SK-N-SH (cell line): ENCODE data around the gene MGLL. TPM values are rescaled to one million over a fixed set of nuclear protein-coding genes. Genes with fewer than 3 reads are reported as not detected.

Source experiments
- CTCF ChIA-PET: fragments of 300-600, 350-600 bp; formaldehyde crosslinking; extraction: SDS; loops from one replicate; lab custom pipeline; 2021; lab: Yijun Ruan, JAX
- POLR2A ChIA-PET: fragments of 350-600 bp; sonication (Branson Sonifier 250); formaldehyde crosslinking; extraction: SDS; loops from one replicate; lab custom pipeline; 2020; ENCODE audit warnings: antibody characterized with exemption, inconsistent platforms; lab: Yijun Ruan, JAX
- DNase-seq: peaks from one replicate; pipeline ENCODE4 v3.0.0; 2012
- H2AFZ ChIP-seq: fragments of 200-600 bp; sonication (generic); 2 replicates; pipeline ENCODE4 v1.8.1; 2016; ENCODE audit warnings: antibody characterized with exemption, mild to moderate bottlenecking, low read depth
- H3F3A ChIP-seq: fragments of 200-600 bp; sonication (generic); replicated peaks from 2 replicates; pipeline ENCODE3; 2016; ENCODE audit warnings: antibody characterized with exemption, mild to moderate bottlenecking; ENCODE audit not compliant: insufficient read depth
- H3K27ac ChIP-seq, 2 experiments: fragments of 200-500 bp in 1 of 2; fragments of 200-600 bp in 1 of 2; sonication (Bioruptor generic) in 1 of 2; sonication (generic), shearing (Covaris generic) in 1 of 2; 2 replicates each; pipeline versions ENCODE4 v1.5.1 to v1.6.1; 2014 to 2016; ENCODE audit warnings: low read depth in 2 of 2, inconsistent platforms in 1 of 2, low read length in 1 of 2, mild to moderate bottlenecking in 1 of 2, mixed read lengths in 1 of 2
- H3K27me3 ChIP-seq: fragments of 200-600 bp; sonication (generic), shearing (Covaris generic); 2 replicates; pipeline ENCODE4 v1.6.1; 2016; ENCODE audit warnings: mixed run types; ENCODE audit not compliant: insufficient read depth
- H3K36me3 ChIP-seq, 2 experiments: fragments of 200-500 bp in 1 of 2; fragments of 200-600 bp in 1 of 2; sonication (Bioruptor generic) in 1 of 2; sonication (generic) in 1 of 2; replicated peaks in 1 of 2; 2 replicates each; pipeline versions ENCODE3 to v1.5.1; 2014 to 2016; ENCODE audit warnings: low read length in 1 of 2, mild to moderate bottlenecking in 1 of 2; ENCODE audit not compliant: insufficient read depth in 2 of 2, control insufficient read depth in 1 of 2
- H3K4me1 ChIP-seq, 2 experiments: fragments of 200-500 bp in 1 of 2; fragments of 200-600 bp in 1 of 2; sonication (Bioruptor generic) in 1 of 2; sonication (generic), shearing (Covaris generic) in 1 of 2; 2 replicates each; pipeline versions ENCODE4 v1.5.1 to v1.6.1; 2014 to 2016; ENCODE audit warnings: low read depth in 1 of 2, low read length in 1 of 2, mixed run types in 1 of 2; ENCODE audit not compliant: insufficient read depth in 2 of 2, control insufficient read depth in 1 of 2
- H3K4me2 ChIP-seq: fragments of 200-600 bp; sonication (generic), shearing (Covaris generic); 2 replicates; pipeline ENCODE4 v1.6.1; 2017; ENCODE audit warnings: mixed run types
- H3K4me3 ChIP-seq, 2 experiments: fragments of 200-500 bp in 1 of 2; fragments of 200-600 bp in 1 of 2; sonication (Bioruptor generic) in 1 of 2; sonication (generic), shearing (Covaris generic) in 1 of 2; 2 replicates each; pipeline versions ENCODE4 v1.5.1 to v1.8.1; 2014 to 2016; ENCODE audit warnings: low read depth in 2 of 2, inconsistent platforms in 1 of 2, low read length in 1 of 2, mild to moderate bottlenecking in 1 of 2, mixed read lengths in 1 of 2, moderate library complexity in 1 of 2
- H3K79me2 ChIP-seq: fragments of 200-600 bp; sonication (generic); 2 replicates; pipeline ENCODE4 v1.8.1; 2017; ENCODE audit warnings: mild to moderate bottlenecking; ENCODE audit not compliant: insufficient read depth
- H3K9ac ChIP-seq: fragments of 200-600 bp; sonication (generic); 2 replicates; pipeline ENCODE4 v1.6.1; 2017; ENCODE audit warnings: mixed run types
- H3K9me2 ChIP-seq: fragments of 200-600 bp; sonication (generic); 2 replicates; pipeline ENCODE4 v1.6.1; 2017; ENCODE audit warnings: mixed run types
- H3K9me3 ChIP-seq: fragments of 200-600 bp; sonication (generic); 2 replicates; pipeline ENCODE4 v1.6.1; 2017; ENCODE audit warnings: mixed run types, mild to moderate bottlenecking, moderate library complexity
- H4K20me1 ChIP-seq: fragments of 200-600 bp; sonication (generic); 2 replicates; pipeline ENCODE4 v1.6.1; 2017; ENCODE audit warnings: mild to moderate bottlenecking, mixed run types; ENCODE audit not compliant: insufficient read depth
- ELF1 ChIP-seq: IDR thresholded peaks from 2 replicates; pipeline ENCODE4 v1.4.0; 2012
- EP300 ChIP-seq, 2 experiments: IDR thresholded peaks; 2 replicates each; pipeline versions ENCODE4 v1.4.0 to v1.6.1; 2012; ENCODE audit warnings: borderline replicate concordance in 1 of 2, low read depth in 1 of 2, low read length in 1 of 2
- EZH2phosphoT487 ChIP-seq: fragments of 200-600 bp; sonication (generic); IDR thresholded peaks from 2 replicates; pipeline ENCODE4 v1.6.1; 2017; ENCODE audit warnings: low read depth, mixed run types, mild to moderate bottlenecking, antibody characterized with exemption, moderate library complexity, borderline replicate concordance
- FOSL2 ChIP-seq: IDR thresholded peaks from 2 replicates; pipeline ENCODE4 v1.4.0; 2012; ENCODE audit warnings: low read depth, mild to moderate bottlenecking, moderate library complexity, borderline replicate concordance
- FOXM1 ChIP-seq: IDR thresholded peaks from 2 replicates; pipeline ENCODE4 v1.4.0; 2012; ENCODE audit warnings: low read depth, mild to moderate bottlenecking
- GABPA ChIP-seq: IDR thresholded peaks from 2 replicates; pipeline ENCODE4 v1.4.0; 2012; ENCODE audit warnings: low read depth, mild to moderate bottlenecking
- GATA2 ChIP-seq: sonication (generic); formaldehyde crosslinking; IDR thresholded peaks from 2 replicates; pipeline ENCODE4 v1.5.0; 2020; ENCODE audit warnings: mild to moderate bottlenecking, missing genetic modification reagents
- IRF3 ChIP-seq: fragments of 150-350 bp; IDR thresholded peaks from 2 replicates; pipeline ENCODE4 v1.6.1; 2016; ENCODE audit warnings: mild to moderate bottlenecking, low read depth, low read length
- JUND ChIP-seq: IDR thresholded peaks from 2 replicates; pipeline ENCODE4 v1.4.0; 2012
- MEF2A ChIP-seq: IDR thresholded peaks from 2 replicates; pipeline ENCODE4 v1.4.0; 2012; ENCODE audit warnings: low read depth, borderline replicate concordance
- NFIC ChIP-seq: IDR thresholded peaks from 2 replicates; pipeline ENCODE4 v1.4.0; 2012; ENCODE audit warnings: borderline replicate concordance
- NRF1 ChIP-seq: IDR thresholded peaks from 2 replicates; pipeline ENCODE4 v1.6.1; 2012; ENCODE audit warnings: low read depth, mild to moderate bottlenecking, low read length
- RAD21 ChIP-seq: IDR thresholded peaks from 2 replicates; pipeline ENCODE4 v1.6.1; 2012; ENCODE audit warnings: mild to moderate bottlenecking, low read length
- RFX5 ChIP-seq: IDR thresholded peaks from 2 replicates; pipeline ENCODE4 v1.6.1; 2012; ENCODE audit warnings: mild to moderate bottlenecking, improper control_type of control experiment, low read length
- RXRA ChIP-seq: IDR thresholded peaks from 2 replicates; pipeline ENCODE4 v1.4.0; 2012; ENCODE audit warnings: low read depth, mild to moderate bottlenecking, borderline replicate concordance
- TCF12 ChIP-seq: IDR thresholded peaks from 2 replicates; pipeline ENCODE4 v1.4.0; 2012
- USF1 ChIP-seq: IDR thresholded peaks from 2 replicates; pipeline ENCODE4 v1.4.0; 2012; ENCODE audit warnings: low read depth, borderline replicate concordance
- ZBTB33 ChIP-seq: IDR thresholded peaks from 2 replicates; pipeline ENCODE4 v1.4.0; 2012; ENCODE audit warnings: low read depth, borderline replicate concordance
- WGBS: methylation state at CpG from one replicate; pipeline ENCODE4 v1.1.6; 2017; ENCODE audit warnings: low lambda C conversion rate; 5-methylcytosine and 5-hydroxymethylcytosine counted together
- polyA plus RNA-seq, 3 experiments: library from polyadenylated mRNA; depleted of rRNA; stranded (reverse); fragments of >200 nt; gene quantifications; 2 replicates each; pipeline ENCODE4 v1.2.3, GENCODE V29; 2012

MGLL gene
- polyA plus RNA-seq, 1 of the 3 experiments (the other 2 are of a cell fraction): 2.2 TPM

GRCh38 chr3:127746400-127747057 lies 75.8 kb downstream of the MGLL start:
- Histone ChIP-seq H3K4me1 (peaks cover 31 to 60% of the 10 kb centered on the region in 2 experiments; a peak in 3 of 4 replicates), H3K27me3 (no peaks in the 10 kb centered on the region), H3F3A (peaks cover 7% of the 10 kb centered on the region), H3K4me2 (no peak overlapping the region), H3K27ac (no peak overlapping the region), H3K9ac (no peak overlapping the region), H3K79me2 (no peaks in the 10 kb centered on the region), H2AFZ (no peak overlapping the region), H3K4me3 (no peak overlapping the region), H4K20me1 (no peaks in the 10 kb centered on the region), H3K36me3 (no peaks in the 10 kb centered on the region), H3K9me3 (no peaks in the 10 kb centered on the region), H3K9me2 (no peaks in the 10 kb centered on the region)
- DNase-seq: no peak
- 86% methylated on average over 10 of the region's 10 CpGs for WGBS
- TF ChIP-seq GABPA (no peak), EZH2phosphoT487 (no peak)
- ChIA-PET CTCF (interaction anchor here (1.0 to 2.7 kb wide), 4 partner anchors 11 to 213 kb away, joined by 3 to 9 read pairs (median 6); no protein-coding TSS in a partner anchor), POLR2A (no interaction called here)

GRCh38 chr3:127745656-127746399 lies 76.5 kb downstream of the MGLL start:
- WGBS: 92% methylated on average over 9 of the region's 11 CpGs
- no peak for TF ChIP-seq IRF3
- no peak for TF ChIP-seq EP300 (IDR thresholded peaks at IDR 0.05; ENCODE audit: borderline replicate concordance in 1 of 2, low read depth in 1 of 2, low read length in 1 of 2)
- no peak for TF ChIP-seq FOSL2
- no peak for TF ChIP-seq GABPA
- no peak for TF ChIP-seq ZBTB33
- TF ChIP-seq NRF1: no peak
- no peak for TF ChIP-seq GATA2 (CRISPR knock-in tag)
- TF ChIP-seq JUND: no peak
- no peak for TF ChIP-seq TCF12
- TF ChIP-seq RFX5: no peak
- TF ChIP-seq RAD21: no peak
- TF ChIP-seq FOXM1: no peak
- TF ChIP-seq MEF2A: no peak
- no peak for TF ChIP-seq RXRA
- TF ChIP-seq NFIC: no peak
- TF ChIP-seq USF1: no peak
- no peak for TF ChIP-seq EZH2phosphoT487
- TF ChIP-seq ELF1: no peak
- Histone ChIP-seq H4K20me1 (no peaks in the 10 kb centered on the region), H3K36me3 (no peaks in the 10 kb centered on the region), H3K9me3 (no peaks in the 10 kb centered on the region), H3K27ac (no peak overlapping the region), H3K79me2 (no peaks in the 10 kb centered on the region), H3K4me2 (no peak overlapping the region), H3K4me3 (no peak overlapping the region), H3F3A (peaks cover 6% of the 10 kb centered on the region), H3K4me1 (peaks cover 28 to 53% of the 10 kb centered on the region in 2 experiments; a peak in 3 of 4 replicates), H2AFZ (no peak overlapping the region), H3K9me2 (no peaks in the 10 kb centered on the region), H3K9ac (no peak overlapping the region), H3K27me3 (no peaks in the 10 kb centered on the region)
- no peak for DNase-seq
- ChIA-PET CTCF (interaction anchor here (1.5 to 2.7 kb wide), 3 partner anchors 23 to 214 kb away, joined by 5 to 9 read pairs (median 6); no protein-coding TSS in a partner anchor), POLR2A (no interaction called here)
